ENCODE results near the gene PRDM1.

DNA sequence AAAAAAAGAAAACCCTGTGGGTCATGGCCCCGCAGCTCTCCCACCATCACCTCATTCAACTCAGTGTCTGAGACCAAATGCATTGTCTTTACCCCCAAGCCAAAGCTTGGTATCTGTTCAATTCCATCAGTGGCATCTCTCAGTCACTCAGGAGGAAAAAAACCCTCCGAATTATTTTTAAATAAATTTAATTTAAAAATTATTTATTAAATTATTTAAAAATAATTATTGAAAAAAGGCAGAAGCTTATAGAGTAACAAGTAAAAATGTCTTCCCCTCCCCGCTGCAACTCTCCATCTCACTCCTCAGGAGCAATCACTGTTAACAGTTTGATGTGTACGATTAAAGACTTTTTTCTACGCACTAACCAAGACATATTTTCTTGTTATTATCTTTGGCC lies 50.7 kb downstream of the PRDM1 start:
- TF ChIP-seq, protein P1, sequence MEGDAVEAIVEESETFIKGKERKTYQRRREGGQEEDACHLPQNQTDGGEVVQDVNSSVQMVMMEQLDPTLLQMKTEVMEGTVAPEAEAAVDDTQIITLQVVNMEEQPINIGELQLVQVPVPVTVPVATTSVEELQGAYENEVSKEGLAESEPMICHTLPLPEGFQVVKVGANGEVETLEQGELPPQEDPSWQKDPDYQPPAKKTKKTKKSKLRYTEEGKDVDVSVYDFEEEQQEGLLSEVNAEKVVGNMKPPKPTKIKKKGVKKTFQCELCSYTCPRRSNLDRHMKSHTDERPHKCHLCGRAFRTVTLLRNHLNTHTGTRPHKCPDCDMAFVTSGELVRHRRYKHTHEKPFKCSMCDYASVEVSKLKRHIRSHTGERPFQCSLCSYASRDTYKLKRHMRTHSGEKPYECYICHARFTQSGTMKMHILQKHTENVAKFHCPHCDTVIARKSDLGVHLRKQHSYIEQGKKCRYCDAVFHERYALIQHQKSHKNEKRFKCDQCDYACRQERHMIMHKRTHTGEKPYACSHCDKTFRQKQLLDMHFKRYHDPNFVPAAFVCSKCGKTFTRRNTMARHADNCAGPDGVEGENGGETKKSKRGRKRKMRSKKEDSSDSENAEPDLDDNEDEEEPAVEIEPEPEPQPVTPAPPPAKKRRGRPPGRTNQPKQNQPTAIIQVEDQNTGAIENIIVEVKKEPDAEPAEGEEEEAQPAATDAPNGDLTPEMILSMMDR (IDR thresholded peaks at IDR 0.05), result no peak
- no peak for TF ChIP-seq POLR2AphosphoS5 (IDR thresholded peaks at IDR 0.05)
- TF ChIP-seq POLR2A (IDR thresholded peaks at IDR 0.05), result no peak

Data from upper lobe of left lung (tissue), 4 donors.